Hepatocyte (in vitro differentiated cells): ENCODE data around the gene TFCP2L1. TPM values are rescaled to one million over a fixed set of nuclear protein-coding genes. Genes with fewer than 3 reads are reported as not detected.

ENCODE experiments used
- DNase-seq: peaks from one replicate; pipeline ENCODE4 v3.0.0-alpha.2; 2016; ENCODE audit warnings: low spot score
- H2AFZ ChIP-seq: fragments of 200-600 bp; sonication (generic); 2 replicates; pipeline ENCODE4 v1.6.0; 2016; ENCODE audit warnings: antibody characterized with exemption, mild to moderate bottlenecking
- H3K27ac ChIP-seq: fragments of 200-600 bp; sonication (generic); 2 replicates; pipeline ENCODE4 v1.5.1; 2016; ENCODE audit warnings: mild to moderate bottlenecking
- H3K27me3 ChIP-seq: fragments of 200-600 bp; sonication (generic); 2 replicates; pipeline ENCODE4 v1.6.1; 2016
- H3K36me3 ChIP-seq: fragments of 200-600 bp; sonication (generic); replicated peaks from 2 replicates; pipeline ENCODE4 v1.5.1; 2016; ENCODE audit warnings: low read depth; ENCODE audit not compliant: insufficient read depth
- H3K4me1 ChIP-seq: fragments of 200-600 bp; sonication (generic); 2 replicates; pipeline ENCODE4 v1.5.1; 2016; ENCODE audit warnings: mild to moderate bottlenecking, moderate library complexity; ENCODE audit not compliant: insufficient read depth
- H3K4me2 ChIP-seq: fragments of 200-600 bp; sonication (generic); 2 replicates; pipeline ENCODE4 v1.6.0; 2016
- H3K4me3 ChIP-seq: fragments of 200-600 bp; sonication (generic); 2 replicates; pipeline ENCODE4 v1.5.1; 2016; ENCODE audit warnings: mild to moderate bottlenecking
- H3K79me2 ChIP-seq: fragments of 200-600 bp; sonication (generic); 2 replicates; pipeline ENCODE4 v1.6.0; 2017; ENCODE audit warnings: mild to moderate bottlenecking
- H3K9me2 ChIP-seq: fragments of 200-600 bp; sonication (generic); replicated peaks from 2 replicates; pipeline ENCODE4 v1.6.0; 2017; ENCODE audit warnings: mild to moderate bottlenecking; ENCODE audit not compliant: insufficient read depth
- H3K9me3 ChIP-seq: fragments of 200-600 bp; sonication (generic); 2 replicates; pipeline ENCODE4 v1.5.1; 2016; ENCODE audit warnings: low read depth, mild to moderate bottlenecking
- H4K20me1 ChIP-seq: fragments of 200-600 bp; sonication (generic); 2 replicates; pipeline ENCODE4 v1.6.0; 2016; ENCODE audit warnings: mild to moderate bottlenecking; ENCODE audit not compliant: insufficient read depth, poor library complexity, severe bottlenecking
- CTCF ChIP-seq: fragments of 200-600 bp; sonication (generic); IDR thresholded peaks from 2 replicates; pipeline ENCODE4 v1.5.1; 2016; ENCODE audit warnings: antibody characterized with exemption, mild to moderate bottlenecking; ENCODE audit not compliant: poor library complexity
- EZH2 ChIP-seq: fragments of 200-600 bp; sonication (generic); IDR thresholded peaks from 2 replicates; pipeline ENCODE4 v1.6.1; 2016; ENCODE audit warnings: antibody characterized with exemption, mild to moderate bottlenecking, borderline replicate concordance
- EZH2phosphoT487 ChIP-seq: fragments of 200-600 bp; sonication (generic); IDR thresholded peaks from one replicate; pipeline ENCODE4 v1.6.1; 2018; ENCODE audit warnings: antibody characterized with exemption, mild to moderate bottlenecking, low read depth, moderate library complexity; ENCODE audit not compliant: unreplicated experiment, severe bottlenecking
- WGBS: methylation state at CpG from one replicate; pipeline ENCODE4 v1.1.6; 2016; ENCODE audit warnings: low lambda C conversion rate; ENCODE audit errors: missing lambda C conversion rate; 5-methylcytosine and 5-hydroxymethylcytosine counted together
- polyA plus RNA-seq: library from polyadenylated mRNA; unstranded; fragments of >200 nt; fragmentation: Nextera tagmentation; extraction: Ambion mirVana; gene quantifications from 2 replicates; pipeline ENCODE4 v1.2.1, GENCODE V29; 2016
- total RNA-seq: library from RNA; depleted of rRNA; stranded (reverse); fragments of >200 nt; gene quantifications from 2 replicates; pipeline ENCODE4 v1.2.3, GENCODE V29; 2014

Gene TFCP2L1
- total and polyA plus RNA-seq, 2 experiments from 2014 or later = 1.1 to 2.5 TPM

GRCh38 chr2:121185571-121186074 lies 99.4 kb downstream of the TFCP2L1 start:
- Histone ChIP-seq H3K9me2 (no peaks in the 10 kb centered on the region), H3K79me2 (no peaks in the 10 kb centered on the region), H3K36me3 (no peaks in the 10 kb centered on the region), H3K27me3 (no peaks in the 10 kb centered on the region), H3K27ac (no peak overlapping the region), H3K4me2 (no peak overlapping the region), H3K4me1 (no peaks in the 10 kb centered on the region), H3K9me3 (no peaks in the 10 kb centered on the region), H2AFZ (no peak overlapping the region), H3K4me3 (no peak overlapping the region), H4K20me1 (no peaks in the 10 kb centered on the region)
- no peak for TF ChIP-seq CTCF
- TF ChIP-seq EZH2 = no peak
- TF ChIP-seq EZH2phosphoT487 = no peak
- no peak for DNase-seq
- WGBS = 78% methylated on average over 5 of the region's 5 CpGs

GRCh38 chr2:121185111-121185510 lies 99.9 kb downstream of the TFCP2L1 start:
- no peak overlapping the region for H2AFZ ChIP-seq
- no peak overlapping the region for H3K4me2 ChIP-seq
- H3K79me2 ChIP-seq = no peaks in the 10 kb centered on the region
- no peak overlapping the region for H3K4me3 ChIP-seq
- WGBS = 80% methylated on average over 10 of the region's 10 CpGs
- no peaks in the 10 kb centered on the region for H3K9me3 ChIP-seq
- H3K27ac ChIP-seq = no peak overlapping the region
- TF ChIP-seq CTCF (no peak), EZH2phosphoT487 (no peak), EZH2 (no peak)
- no peaks in the 10 kb centered on the region for H4K20me1 ChIP-seq
- no peaks in the 10 kb centered on the region for H3K9me2 ChIP-seq
- H3K4me1 ChIP-seq = no peaks in the 10 kb centered on the region
- DNase-seq = no peak
- H3K27me3 ChIP-seq = no peaks in the 10 kb centered on the region
- H3K36me3 ChIP-seq = no peaks in the 10 kb centered on the region

- no peak for DNase-seq
- Histone ChIP-seq H3K4me1 (no peaks in the 10 kb centered on the region), H3K79me2 (no peaks in the 10 kb centered on the region), H3K27me3 (no peaks in the 10 kb centered on the region), H3K4me2 (no peak overlapping the region), H3K36me3 (no peaks in the 10 kb centered on the region), H3K27ac (no peak overlapping the region), H2AFZ (no peak overlapping the region), H3K4me3 (no peak overlapping the region), H3K9me3 (no peaks in the 10 kb centered on the region), H4K20me1 (no peaks in the 10 kb centered on the region), H3K9me2 (no peaks in the 10 kb centered on the region)
- 91% methylated on average over 5 of the region's 7 CpGs for WGBS
- TF ChIP-seq CTCF (no peak), EZH2phosphoT487 (no peak), EZH2 (no peak)
These were observed 100.6 kb downstream of the TFCP2L1 start for GRCh38 chr2:121184248-121184862.
